ENCODE data around the gene HSPBAP1.
A peak's percentile ranks its signal among the peaks of the same experiment; 100 is the strongest.

The HSPBAP1 gene, protein sequence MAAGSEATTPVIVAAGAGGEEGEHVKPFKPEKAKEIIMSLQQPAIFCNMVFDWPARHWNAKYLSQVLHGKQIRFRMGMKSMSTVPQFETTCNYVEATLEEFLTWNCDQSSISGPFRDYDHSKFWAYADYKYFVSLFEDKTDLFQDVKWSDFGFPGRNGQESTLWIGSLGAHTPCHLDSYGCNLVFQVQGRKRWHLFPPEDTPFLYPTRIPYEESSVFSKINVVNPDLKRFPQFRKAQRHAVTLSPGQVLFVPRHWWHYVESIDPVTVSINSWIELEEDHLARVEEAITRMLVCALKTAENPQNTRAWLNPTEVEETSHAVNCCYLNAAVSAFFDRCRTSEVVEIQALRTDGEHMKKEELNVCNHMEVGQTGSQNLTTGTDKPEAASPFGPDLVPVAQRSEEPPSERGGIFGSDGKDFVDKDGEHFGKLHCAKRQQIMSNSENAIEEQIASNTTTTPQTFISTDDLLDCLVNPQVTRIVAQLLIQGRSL

DNA sequence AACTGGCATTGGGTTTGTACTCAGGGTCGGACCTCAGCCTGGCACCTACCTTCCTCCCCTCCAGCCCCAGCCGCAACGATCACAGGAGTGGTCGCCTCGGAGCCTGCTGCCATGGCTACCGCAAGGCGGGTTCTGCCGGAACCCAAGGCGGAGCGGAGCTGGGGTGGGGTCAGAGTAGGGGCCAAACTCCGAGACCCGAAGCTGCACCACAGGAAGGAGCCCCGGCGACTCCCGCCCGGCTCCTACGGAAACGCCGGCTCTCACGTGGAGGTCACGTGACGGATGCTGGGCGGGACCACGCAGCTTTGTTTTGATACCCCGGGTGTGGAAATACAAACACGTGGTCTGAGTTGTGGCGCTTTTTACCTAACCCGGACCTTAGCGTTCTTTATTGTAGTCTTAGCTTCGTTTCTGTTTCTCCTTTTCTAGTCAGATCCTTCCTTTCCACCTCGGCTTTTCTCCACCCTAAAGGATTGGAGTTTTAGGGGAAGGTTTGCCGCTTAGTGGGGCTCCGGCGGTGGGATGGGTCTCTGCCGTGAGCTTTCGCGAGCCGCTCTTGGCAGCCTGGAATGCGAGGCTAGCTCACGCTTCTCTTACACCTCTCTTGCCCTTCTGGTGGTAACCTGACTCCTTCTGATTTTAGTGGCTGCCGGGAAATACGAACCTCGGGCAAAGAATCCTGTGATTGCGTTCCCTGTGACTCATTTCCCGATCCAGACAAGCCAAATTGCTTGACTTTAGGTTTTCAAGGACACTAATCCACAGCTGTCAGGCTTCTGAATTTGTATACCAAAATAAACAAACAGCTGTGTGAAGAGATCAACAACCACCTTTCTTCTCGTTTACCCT, at the start of gene HSPBAP1:
HSPBAP1 (minus strand) TSS at position 264 of the 849 bp plus-strand sequence; CDS start at position 113, 151 bp downstream.
- TF ChIP-seq EZH2phosphoT487 (IDR thresholded peaks at IDR 0.05; ENCODE audit: low read depth): no peak
- no peak for TF ChIP-seq CTCF (IDR thresholded peaks at IDR 0.05; ENCODE audit: low read depth, low read length)
- peak within 1 kb of the TSS; percentile 85 for H3K4me3 ChIP-seq (ENCODE audit: low read length)
- no peaks in the 10 kb centered on the region for H4K20me1 ChIP-seq (ENCODE audit: insufficient read depth, low read length)
- peak within 1 kb of the TSS; percentile 80 for H3K9ac ChIP-seq (ENCODE audit: low read length)
- peak within 1 kb of the TSS; percentile 98 for H2AFZ ChIP-seq (ENCODE audit: low read depth, low read length)
- no peaks in the 10 kb centered on the region for H3K27me3 ChIP-seq (ENCODE audit: low read depth, low read length)
- H3K9me3 ChIP-seq (ENCODE audit: insufficient read depth, low read length): no peaks in the 10 kb centered on the region
- peak within 1 kb of the TSS; percentile 100 for H3K4me2 ChIP-seq (ENCODE audit: low read length)
- peaks cover 31% of the 10 kb centered on the region for H3K79me2 ChIP-seq (ENCODE audit: low read length)
- H3K36me3 ChIP-seq (replicated peaks; ENCODE audit: low read depth, low read length): no peaks in the 10 kb centered on the region
- H3K27ac ChIP-seq (ENCODE audit: low read length): peak within 1 kb of the TSS; percentile 69
- peaks cover 14% of the 10 kb centered on the region for H3K4me1 ChIP-seq (ENCODE audit: low read length)

- Histone ChIP-seq H3K79me2 (ENCODE audit: low read length) (no peaks in the 10 kb centered on the region), H3K4me3 (ENCODE audit: low read length) (no peak overlapping the region), H2AFZ (ENCODE audit: low read depth, low read length) (no peak overlapping the region), H3K4me1 (ENCODE audit: low read length) (no peaks in the 10 kb centered on the region), H3K27ac (ENCODE audit: low read length) (no peak overlapping the region), H4K20me1 (ENCODE audit: insufficient read depth, low read length) (no peaks in the 10 kb centered on the region), H3K9ac (ENCODE audit: low read length) (no peak overlapping the region), H3K9me3 (ENCODE audit: insufficient read depth, low read length) (no peaks in the 10 kb centered on the region), H3K4me2 (ENCODE audit: low read length) (no peak overlapping the region), H3K27me3 (ENCODE audit: low read depth, low read length) (no peaks in the 10 kb centered on the region), H3K36me3 (replicated peaks; ENCODE audit: low read depth, low read length) (peaks cover 3% of the 10 kb centered on the region)
- TF ChIP-seq CTCF (IDR thresholded peaks at IDR 0.05; ENCODE audit: low read depth, low read length): no peak
- TF ChIP-seq EZH2phosphoT487 (IDR thresholded peaks at IDR 0.05; ENCODE audit: low read depth): no peak
Measured at GRCh38 chr3:122835590-122835989, 42.0 kb upstream of the HSPBAP1 start.

DNA sequence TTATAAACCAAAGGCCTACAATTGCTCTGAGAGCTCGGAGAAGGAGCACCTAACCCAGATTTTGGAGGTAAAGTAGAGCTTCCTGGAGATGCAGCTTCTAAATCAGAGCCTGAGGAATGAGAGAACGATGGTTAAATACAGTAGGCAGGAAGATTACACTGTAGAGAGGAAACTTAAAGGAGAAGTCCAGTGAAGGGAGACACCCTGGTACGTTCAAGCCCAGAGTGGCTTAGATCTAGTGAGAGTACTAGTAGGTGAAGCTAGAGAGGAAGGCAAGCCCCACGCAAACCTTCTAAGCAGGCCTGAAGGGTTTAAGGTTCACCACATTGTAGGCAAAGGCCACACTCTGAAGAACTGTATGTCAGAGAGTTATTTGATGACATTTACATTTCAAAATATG, 34.6 kb upstream of the HSPBAP1 start:
- Histone ChIP-seq H2AFZ (ENCODE audit: low read depth, low read length) (no peak overlapping the region), H3K27ac (ENCODE audit: low read length) (no peak overlapping the region), H3K9me3 (ENCODE audit: insufficient read depth, low read length) (no peaks in the 10 kb centered on the region), H4K20me1 (ENCODE audit: insufficient read depth, low read length) (no peaks in the 10 kb centered on the region), H3K27me3 (ENCODE audit: low read depth, low read length) (no peaks in the 10 kb centered on the region), H3K79me2 (ENCODE audit: low read length) (no peaks in the 10 kb centered on the region), H3K4me1 (ENCODE audit: low read length) (peaks cover 14% of the 10 kb centered on the region), H3K9ac (ENCODE audit: low read length) (no peak overlapping the region), H3K4me3 (ENCODE audit: low read length) (no peak overlapping the region), H3K4me2 (ENCODE audit: low read length) (no peak overlapping the region), H3K36me3 (replicated peaks; ENCODE audit: low read depth, low read length) (no peaks in the 10 kb centered on the region)
- TF ChIP-seq CTCF (IDR thresholded peaks at IDR 0.05; ENCODE audit: low read depth, low read length): no peak
- TF ChIP-seq EZH2phosphoT487 (IDR thresholded peaks at IDR 0.05; ENCODE audit: low read depth): no peak

GRCh38 chr3:122826278-122826677, 32.6 kb upstream of the HSPBAP1 start:
- peaks cover 14% of the 10 kb centered on the region for H3K4me1 ChIP-seq (ENCODE audit: low read length)
- H3K79me2 ChIP-seq (ENCODE audit: low read length): no peaks in the 10 kb centered on the region
- no peak overlapping the region for H2AFZ ChIP-seq (ENCODE audit: low read depth, low read length)
- no peak overlapping the region for H3K27ac ChIP-seq (ENCODE audit: low read length)
- H3K27me3 ChIP-seq (ENCODE audit: low read depth, low read length): no peaks in the 10 kb centered on the region
- no peaks in the 10 kb centered on the region for H4K20me1 ChIP-seq (ENCODE audit: insufficient read depth, low read length)
- no peak for TF ChIP-seq CTCF (IDR thresholded peaks at IDR 0.05; ENCODE audit: low read depth, low read length)
- no peak for TF ChIP-seq EZH2phosphoT487 (IDR thresholded peaks at IDR 0.05; ENCODE audit: low read depth)
- H3K9me3 ChIP-seq (ENCODE audit: insufficient read depth, low read length): no peaks in the 10 kb centered on the region
- no peak overlapping the region for H3K4me2 ChIP-seq (ENCODE audit: low read length)
- no peaks in the 10 kb centered on the region for H3K36me3 ChIP-seq (replicated peaks; ENCODE audit: low read depth, low read length)
- H3K4me3 ChIP-seq (ENCODE audit: low read length): no peak overlapping the region
- no peak overlapping the region for H3K9ac ChIP-seq (ENCODE audit: low read length)

All from OCI-LY3 (cell line).